ENCODE results near the gene GLS2.
"Not testable (repeated sequence)": the region's sequence is repeated elsewhere in the genome, so short reads cannot be mapped to it uniquely, and the experiment has no call there.

Gene GLS2

DNA sequence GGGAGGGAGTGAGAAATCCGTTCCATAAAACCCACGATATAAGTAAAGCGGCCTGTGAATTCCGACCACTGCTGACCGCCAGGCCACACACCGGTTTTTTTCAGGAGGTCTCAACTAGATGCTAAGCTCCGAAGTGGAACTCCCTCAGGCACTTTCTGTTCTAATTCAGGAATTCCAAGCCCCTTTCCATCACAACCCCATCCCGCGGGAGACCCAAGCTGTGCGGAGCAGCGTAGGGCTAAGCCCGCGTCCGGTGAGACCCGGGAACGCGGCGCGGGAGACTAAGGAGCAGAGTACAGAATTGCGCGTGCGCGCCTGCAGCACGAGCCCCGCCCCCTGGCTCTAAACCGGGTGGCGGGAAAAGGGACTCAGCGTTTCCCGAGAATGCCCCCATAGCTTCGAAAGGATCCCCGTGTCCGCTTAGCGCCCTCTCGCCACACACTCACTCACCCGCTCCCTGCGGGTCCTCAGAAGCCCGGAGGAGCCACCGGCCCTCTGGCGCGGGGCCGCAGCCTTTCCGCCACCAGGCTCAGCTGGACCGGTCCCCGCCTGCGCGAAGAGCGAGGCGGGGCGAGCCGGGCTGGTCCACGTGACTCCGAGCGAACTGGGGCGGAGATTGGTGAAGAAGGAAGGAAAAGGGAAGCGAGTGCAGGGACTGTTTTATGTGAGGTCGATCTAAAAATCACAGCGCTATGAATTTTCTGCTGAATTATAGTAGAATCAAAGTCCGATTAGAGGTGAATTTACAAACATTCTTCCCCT is 38.9 kb downstream of the GLS2 start, which contains the start of gene TIMELESS:
Gene TIMELESS (minus strand): TSS at position 567 of the 762 bp plus-strand sequence. CDS start 15,256 bp downstream, outside the sequence.
- peak; percentile 75 for DNase-seq (ENCODE audit: low read depth)

DNA sequence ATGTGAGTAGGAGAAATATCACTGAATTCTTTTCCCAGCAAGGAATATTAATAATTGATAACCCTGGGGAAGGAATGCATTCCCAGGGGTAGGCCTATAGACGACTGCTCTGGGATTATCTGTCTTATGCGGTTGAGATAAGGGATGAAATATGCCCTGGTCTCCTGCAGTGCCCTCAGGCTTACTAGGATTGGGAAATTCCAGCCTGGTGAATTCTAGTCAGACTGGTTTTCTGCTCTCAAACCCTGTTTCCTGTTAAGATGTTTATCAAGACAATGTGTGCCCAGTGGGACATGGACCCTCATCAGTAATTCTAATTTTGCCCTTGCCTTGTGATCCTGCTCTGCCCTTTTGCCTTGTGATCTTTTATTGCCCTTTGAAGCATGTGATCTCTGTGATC is 44.8 kb downstream of the GLS2 start:
- DNase-seq (ENCODE audit: low read depth), result not testable (repeated sequence)

DNA sequence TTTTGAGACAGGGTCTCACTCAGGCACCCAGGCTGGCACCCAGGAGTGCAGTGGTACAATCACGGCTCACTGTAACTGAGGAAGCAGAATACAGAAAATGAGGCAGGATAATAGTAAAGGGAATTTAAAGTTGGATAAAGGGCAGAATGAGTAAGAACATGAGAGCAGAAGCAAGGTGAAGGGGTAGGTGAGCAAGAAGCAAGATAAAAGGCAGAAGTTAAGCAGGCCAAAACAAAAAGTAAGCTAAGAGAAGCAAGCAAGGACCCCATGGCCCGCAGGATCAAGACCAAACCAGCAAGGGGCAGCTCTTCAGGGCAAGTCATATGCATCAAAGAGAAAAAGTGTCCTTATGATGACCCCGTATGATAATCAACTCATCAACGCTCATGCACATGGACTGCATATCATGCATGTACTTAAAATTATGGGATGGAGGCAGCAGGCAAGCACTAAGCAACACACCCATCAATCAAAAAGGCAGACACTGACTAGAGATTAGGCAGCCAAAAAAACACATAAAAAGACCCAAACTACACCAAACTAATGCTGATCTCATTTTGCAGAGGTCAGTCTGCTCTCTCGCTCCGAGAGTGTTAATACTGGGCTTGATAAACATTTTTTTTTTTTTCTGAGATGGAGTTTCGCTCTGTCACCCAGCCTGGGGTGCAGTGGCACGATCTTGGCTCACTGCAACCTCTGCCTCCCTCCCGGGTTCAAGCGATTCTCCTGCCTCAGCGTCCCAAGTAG is 50.4 kb downstream of the GLS2 start:
- DNase-seq (ENCODE audit: low read depth), result no peak

DNA sequence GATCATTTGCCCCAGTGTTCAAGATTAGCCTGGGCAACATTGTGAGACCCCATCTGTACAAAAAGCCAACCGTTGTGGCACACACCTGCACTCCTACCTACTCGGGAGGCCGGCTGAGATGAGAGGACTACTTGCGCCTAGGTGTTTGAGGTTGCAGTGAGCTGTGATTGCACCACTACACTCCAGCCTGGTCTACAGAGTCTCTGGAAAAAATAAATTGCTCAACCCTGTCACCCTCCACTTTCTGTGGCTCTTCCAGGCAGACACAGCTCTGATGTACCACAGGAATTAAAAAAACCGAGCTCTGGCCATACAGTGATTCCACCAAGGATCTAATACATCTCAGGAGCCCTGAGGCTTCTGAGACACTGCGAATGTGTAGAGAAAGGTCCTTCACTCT is 53.1 kb downstream of the GLS2 start:
- no peak for DNase-seq (ENCODE audit: low read depth)

DNA sequence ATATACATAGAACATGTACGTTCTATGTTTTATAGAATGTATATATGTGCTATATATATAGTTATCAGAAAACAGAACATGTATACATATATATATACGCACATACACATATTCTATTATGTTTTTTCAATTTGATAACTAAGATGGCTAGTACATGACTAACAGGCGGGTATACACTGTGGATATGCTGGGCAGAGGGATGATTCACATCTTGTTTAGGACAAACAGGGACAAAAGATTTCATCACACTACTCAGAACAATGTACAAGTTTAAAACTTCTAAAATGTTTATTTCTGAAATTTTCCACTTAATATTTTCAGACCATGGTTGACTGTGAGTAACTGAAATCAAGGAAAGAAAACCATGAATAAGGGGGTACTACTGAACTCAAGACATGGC is 56.1 kb downstream of the GLS2 start:
- DNase-seq (ENCODE audit: low read depth), result no peak

DNA sequence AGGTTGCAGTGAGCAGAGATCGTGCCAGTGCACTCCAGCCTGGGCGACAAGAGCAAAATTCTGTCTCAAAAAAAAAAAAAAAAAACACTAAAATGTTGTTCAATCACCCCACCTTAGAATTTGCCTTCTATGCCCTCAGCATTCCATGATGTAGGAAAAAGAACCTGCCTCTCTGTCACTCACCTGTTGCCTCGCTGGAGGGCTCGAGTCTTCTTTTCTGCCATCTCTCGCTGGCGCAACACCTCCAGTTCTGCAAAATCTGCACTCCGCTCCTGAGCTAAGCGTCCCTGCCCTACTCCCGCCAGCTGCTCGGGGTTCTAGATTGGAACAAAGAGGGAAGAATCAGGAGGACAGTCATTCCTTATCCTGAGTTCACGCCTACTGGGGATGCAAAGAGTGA is 56.7 kb downstream of the GLS2 start:
- DNase-seq (ENCODE audit: low read depth), result no peak

DNA sequence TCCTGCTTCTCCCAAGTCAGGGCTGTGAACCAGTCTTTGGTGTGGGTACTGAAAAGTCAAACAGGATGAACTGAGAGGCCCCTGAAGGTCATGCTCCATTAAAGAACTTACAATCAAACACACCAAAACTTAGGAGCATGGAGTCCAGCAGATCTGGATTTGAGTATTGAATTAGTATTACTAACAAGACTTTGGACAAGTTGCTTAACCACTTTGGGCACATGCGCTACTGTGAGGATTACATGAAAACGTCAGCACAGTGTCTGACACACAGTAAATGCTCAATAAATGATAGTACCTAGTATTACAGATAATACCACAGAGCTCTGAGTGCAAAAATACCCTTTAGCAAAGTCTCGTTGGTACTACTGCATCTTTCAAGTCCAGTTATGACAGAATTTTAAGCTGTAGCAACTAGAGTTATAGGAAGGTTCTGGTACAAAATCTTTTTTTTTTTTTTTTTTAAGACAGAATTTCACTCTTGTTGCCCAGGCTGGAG is 62.0 kb downstream of the GLS2 start:
- no peak for DNase-seq (ENCODE audit: low read depth)

DNA sequence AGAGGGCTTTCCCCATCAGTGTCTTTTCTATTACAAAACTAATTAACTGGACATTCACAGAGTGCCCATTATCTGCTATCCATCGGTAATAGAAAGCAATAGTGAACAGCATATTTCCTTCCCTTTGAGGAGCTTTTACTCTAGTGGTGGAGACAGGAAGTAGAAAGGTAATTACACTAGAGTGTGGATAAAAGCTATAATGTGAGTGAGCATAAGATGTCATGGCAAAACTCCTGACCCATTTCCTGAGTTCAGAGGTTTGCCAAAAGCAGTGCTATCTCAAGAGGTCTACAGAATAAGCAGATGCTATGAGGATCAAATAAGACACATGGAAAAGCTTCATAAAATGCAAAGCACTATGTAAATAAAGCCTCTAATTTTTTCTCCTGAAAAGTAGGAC is 62.8 kb downstream of the GLS2 start:
- no peak for DNase-seq (ENCODE audit: low read depth)
